Measurements from ENCODE around the gene FBXW4.
"Not testable (repeated sequence)": the region's sequence is repeated elsewhere in the genome, so short reads cannot be mapped to it uniquely, and the experiment has no call there.

The FBXW4 gene

DNA sequence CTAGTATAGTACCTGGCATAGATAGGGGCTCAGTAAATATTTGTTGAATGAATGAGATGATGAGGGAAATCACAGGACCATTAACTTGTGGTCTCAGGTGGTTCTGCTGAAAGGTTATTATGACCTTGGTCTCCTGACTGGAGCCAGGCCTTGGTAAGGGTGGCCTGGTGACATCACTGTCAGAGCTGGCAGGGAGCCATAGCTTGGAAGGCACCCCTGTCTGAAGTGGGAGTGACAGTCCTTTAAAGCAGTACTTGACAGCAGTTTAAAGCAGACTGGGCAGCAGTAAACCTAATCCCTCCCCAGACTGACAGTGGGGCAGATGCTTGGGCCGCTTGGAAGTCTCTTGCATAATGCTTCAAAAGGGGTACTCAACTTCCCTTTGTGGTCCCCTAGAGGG lies 93.4 kb downstream of the FBXW4 start:
- Histone ChIP-seq H3K23ac (ENCODE audit: low read depth, low read length, poor library complexity) (no peak overlapping the region), H4K91ac (ENCODE audit: low read depth, low read length, poor library complexity) (no peak overlapping the region), H2BK5ac (ENCODE audit: low read length) (no peak overlapping the region), H3K4ac (ENCODE audit: low read length) (no peak overlapping the region), H3K4me1 (ENCODE audit: control insufficient read depth in 2 of 2, insufficient read depth in 1 of 2, low read depth in 1 of 2, low read length in 2 of 2) (peaks cover 0 to 9% of the 10 kb centered on the region in 2 donors), H3K36me3 (replicated peaks in 1 of 2; ENCODE audit: control insufficient read depth in 2 of 2, insufficient read depth in 2 of 2, low read length in 2 of 2) (peaks cover 4 to 6% of the 10 kb centered on the region in 2 donors), H3K4me3 (ENCODE audit: low read length in 2 of 2) (no peak overlapping the region), H3K27me3 (ENCODE audit: control insufficient read depth in 3 of 3, insufficient read depth in 3 of 3, low read depth in 1 of 3, low read length in 3 of 3) (no peaks in the 10 kb centered on the region), H3K9me3 (replicated peaks in 1 of 2; ENCODE audit: control insufficient read depth in 2 of 2, insufficient read depth in 1 of 2, low read depth in 1 of 2, low read length in 2 of 2) (no peaks in the 10 kb centered on the region), H2AK5ac (ENCODE audit: low read depth, low read length) (peak overlapping the region; percentile 24), H2BK15ac (ENCODE audit: low read length) (no peak overlapping the region), H3K18ac (ENCODE audit: low read length) (no peak overlapping the region), H4K8ac (ENCODE audit: low read depth, low read length) (no peak overlapping the region), H2BK120ac (ENCODE audit: low read depth, low read length) (no peak overlapping the region), H2AFZ (ENCODE audit: low read length) (no peak overlapping the region), H2BK12ac (ENCODE audit: low read length) (no peak overlapping the region), H3K4me2 (ENCODE audit: insufficient read depth, low read length, poor library complexity, severe bottlenecking) (no peak overlapping the region), H3K9ac (ENCODE audit: low read depth, low read length, poor library complexity) (no peak overlapping the region), H3K14ac (ENCODE audit: low read length) (no peak overlapping the region), H3K79me1 (ENCODE audit: low read depth, low read length) (no peaks in the 10 kb centered on the region), H3K27ac (replicated peaks; ENCODE audit: low read length) (no peak overlapping the region)
- DNase-seq (ENCODE audit: low spot score) = no peak
- WGBS, 2 donors (ENCODE audit: extremely low coverage in 2 of 2, insufficient read length in 2 of 2, insufficient replicate concordance in 1 of 2) = no CpG with 5 or more reads among the region's 1 CpG

GRCh38 chr10:101597091-101597900 lies 97.7 kb downstream of the FBXW4 start:
- peak; percentile 37 for DNase-seq (ENCODE audit: low spot score)
- no CpG with 5 or more reads among the region's 14 CpGs for WGBS, 2 donors (ENCODE audit: extremely low coverage in 2 of 2, insufficient read length in 2 of 2, insufficient replicate concordance in 1 of 2)
- no peak overlapping the region for H3K27ac ChIP-seq (replicated peaks; ENCODE audit: low read length)
- H3K23ac ChIP-seq (ENCODE audit: low read depth, low read length, poor library complexity) = no peak overlapping the region
- no peak overlapping the region for H2AFZ ChIP-seq (ENCODE audit: low read length)
- H2BK12ac ChIP-seq (ENCODE audit: low read length) = no peak overlapping the region
- H3K9ac ChIP-seq (ENCODE audit: low read depth, low read length, poor library complexity) = no peak overlapping the region
- no peaks in the 10 kb centered on the region for H3K9me3 ChIP-seq (replicated peaks in 1 of 2; ENCODE audit: control insufficient read depth in 2 of 2, insufficient read depth in 1 of 2, low read depth in 1 of 2, low read length in 2 of 2)
- H3K4ac ChIP-seq (ENCODE audit: low read length) = no peak overlapping the region
- no peak overlapping the region for H3K4me3 ChIP-seq (ENCODE audit: low read length in 2 of 2)
- no peak overlapping the region for H3K18ac ChIP-seq (ENCODE audit: low read length)
- no peak overlapping the region for H2AK5ac ChIP-seq (ENCODE audit: low read depth, low read length)
- H3K79me1 ChIP-seq (ENCODE audit: low read depth, low read length) = no peaks in the 10 kb centered on the region
- no peaks in the 10 kb centered on the region for H3K27me3 ChIP-seq (ENCODE audit: control insufficient read depth in 3 of 3, insufficient read depth in 3 of 3, low read depth in 1 of 3, low read length in 3 of 3)
- H2BK5ac ChIP-seq (ENCODE audit: low read length) = no peak overlapping the region
- H4K91ac ChIP-seq (ENCODE audit: low read depth, low read length, poor library complexity) = no peak overlapping the region
- H4K8ac ChIP-seq (ENCODE audit: low read depth, low read length) = no peak overlapping the region
- H3K36me3 ChIP-seq (replicated peaks in 1 of 2; ENCODE audit: control insufficient read depth in 2 of 2, insufficient read depth in 2 of 2, low read length in 2 of 2) = peaks cover 2 to 6% of the 10 kb centered on the region in 2 donors
- H3K4me2 ChIP-seq (ENCODE audit: insufficient read depth, low read length, poor library complexity, severe bottlenecking) = no peak overlapping the region
- H2BK120ac ChIP-seq (ENCODE audit: low read depth, low read length) = no peak overlapping the region
- no peak overlapping the region for H2BK15ac ChIP-seq (ENCODE audit: low read length)
- no peak overlapping the region for H3K14ac ChIP-seq (ENCODE audit: low read length)
- peaks cover 0 to 7% of the 10 kb centered on the region in 2 donors for H3K4me1 ChIP-seq (ENCODE audit: control insufficient read depth in 2 of 2, insufficient read depth in 1 of 2, low read depth in 1 of 2, low read length in 2 of 2)

DNA sequence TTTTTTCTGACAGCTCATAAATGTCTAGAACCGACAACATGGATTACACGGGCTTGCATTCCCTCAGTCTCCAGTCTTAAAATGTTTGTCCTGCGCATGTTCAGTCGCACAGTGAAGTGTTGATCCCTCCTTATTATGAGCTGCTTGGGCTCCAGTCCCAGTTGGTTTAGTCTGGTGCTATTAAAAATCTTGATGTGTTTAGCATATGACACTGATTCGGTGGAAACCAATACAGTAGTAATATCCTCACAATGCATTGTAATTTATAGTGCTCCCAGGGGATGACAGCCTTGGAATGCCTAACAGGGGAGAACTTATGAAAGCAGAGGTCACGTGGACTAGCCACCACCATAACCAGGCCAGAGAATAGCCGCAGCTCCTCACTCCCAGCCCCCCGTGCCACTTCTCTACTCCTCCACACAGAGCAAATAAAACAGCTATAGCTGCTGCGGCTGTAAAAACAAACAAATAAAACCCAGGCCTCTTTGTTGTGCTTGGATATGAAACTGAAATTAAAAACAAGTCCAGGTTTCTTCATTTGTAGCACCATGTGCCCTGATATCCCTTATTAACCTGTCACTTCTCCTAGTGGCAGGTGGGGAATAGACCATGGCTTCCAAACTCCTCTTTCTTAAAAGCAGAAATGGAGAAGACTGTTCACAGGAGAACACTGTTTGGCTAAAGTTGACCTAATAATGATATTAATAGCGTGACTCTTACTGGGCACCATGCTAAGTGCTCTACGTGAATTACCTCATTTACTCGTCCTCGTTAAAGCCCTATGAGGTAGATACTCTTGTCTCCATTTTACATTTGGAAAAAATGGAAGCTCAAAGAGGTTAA lies 99.2 kb downstream of the FBXW4 start:
- no peak overlapping the region for H3K23ac ChIP-seq (ENCODE audit: low read depth, low read length, poor library complexity)
- WGBS, 2 donors (ENCODE audit: extremely low coverage in 2 of 2, insufficient read length in 2 of 2, insufficient replicate concordance in 1 of 2) = no CpG with 5 or more reads among the region's 13 CpGs
- no peak overlapping the region for H3K18ac ChIP-seq (ENCODE audit: low read length)
- no peak overlapping the region for H2BK12ac ChIP-seq (ENCODE audit: low read length)
- H3K9me3 ChIP-seq (replicated peaks in 1 of 2; ENCODE audit: control insufficient read depth in 2 of 2, insufficient read depth in 1 of 2, low read depth in 1 of 2, low read length in 2 of 2) = no peaks in the 10 kb centered on the region
- H2AK5ac ChIP-seq (ENCODE audit: low read depth, low read length) = no peak overlapping the region
- no peak overlapping the region for H4K8ac ChIP-seq (ENCODE audit: low read depth, low read length)
- no peak overlapping the region for H3K27ac ChIP-seq (replicated peaks; ENCODE audit: low read length)
- no peaks in the 10 kb centered on the region for H3K27me3 ChIP-seq (ENCODE audit: control insufficient read depth in 3 of 3, insufficient read depth in 3 of 3, low read depth in 1 of 3, low read length in 3 of 3)
- H3K4ac ChIP-seq (ENCODE audit: low read length) = no peak overlapping the region
- no peak overlapping the region for H2BK15ac ChIP-seq (ENCODE audit: low read length)
- no peak overlapping the region for H3K9ac ChIP-seq (ENCODE audit: low read depth, low read length, poor library complexity)
- DNase-seq (ENCODE audit: low spot score) = no peak
- H2BK120ac ChIP-seq (ENCODE audit: low read depth, low read length) = no peak overlapping the region
- no peak overlapping the region for H4K91ac ChIP-seq (ENCODE audit: low read depth, low read length, poor library complexity)
- peaks cover 2 to 3% of the 10 kb centered on the region in 2 donors for H3K36me3 ChIP-seq (replicated peaks in 1 of 2; ENCODE audit: control insufficient read depth in 2 of 2, insufficient read depth in 2 of 2, low read length in 2 of 2)
- H3K4me2 ChIP-seq (ENCODE audit: insufficient read depth, low read length, poor library complexity, severe bottlenecking) = no peak overlapping the region
- H3K4me1 ChIP-seq (ENCODE audit: control insufficient read depth in 2 of 2, insufficient read depth in 1 of 2, low read depth in 1 of 2, low read length in 2 of 2) = peaks cover 0 to 7% of the 10 kb centered on the region in 2 donors
- no peaks in the 10 kb centered on the region for H3K79me1 ChIP-seq (ENCODE audit: low read depth, low read length)
- H2BK5ac ChIP-seq (ENCODE audit: low read length) = no peak overlapping the region
- no peak overlapping the region for H3K14ac ChIP-seq (ENCODE audit: low read length)
- no peak overlapping the region for H3K4me3 ChIP-seq (ENCODE audit: low read length in 2 of 2)
- H2AFZ ChIP-seq (ENCODE audit: low read length) = no peak overlapping the region

GRCh38 chr10:101593331-101593730 lies 101.6 kb downstream of the FBXW4 start:
- not testable (repeated sequence) for H3K4ac ChIP-seq (ENCODE audit: low read length); H3K4me2 ChIP-seq (ENCODE audit: insufficient read depth, low read length, poor library complexity, severe bottlenecking); H3K18ac ChIP-seq (ENCODE audit: low read length); H3K9me3 ChIP-seq (replicated peaks in 1 of 2; ENCODE audit: control insufficient read depth in 2 of 2, insufficient read depth in 1 of 2, low read depth in 1 of 2, low read length in 2 of 2); H3K4me1 ChIP-seq (ENCODE audit: control insufficient read depth in 2 of 2, insufficient read depth in 1 of 2, low read depth in 1 of 2, low read length in 2 of 2); H3K23ac ChIP-seq (ENCODE audit: low read depth, low read length, poor library complexity); H2AFZ ChIP-seq (ENCODE audit: low read length); H3K27me3 ChIP-seq (ENCODE audit: control insufficient read depth in 3 of 3, insufficient read depth in 3 of 3, low read depth in 1 of 3, low read length in 3 of 3); H2BK15ac ChIP-seq (ENCODE audit: low read length); H2BK5ac ChIP-seq (ENCODE audit: low read length); H4K8ac ChIP-seq (ENCODE audit: low read depth, low read length); H3K27ac ChIP-seq (replicated peaks; ENCODE audit: low read length); H3K79me1 ChIP-seq (ENCODE audit: low read depth, low read length); H3K14ac ChIP-seq (ENCODE audit: low read length); H3K4me3 ChIP-seq (ENCODE audit: low read length in 2 of 2); H3K9ac ChIP-seq (ENCODE audit: low read depth, low read length, poor library complexity); H2BK12ac ChIP-seq (ENCODE audit: low read length); DNase-seq (ENCODE audit: low spot score); H2BK120ac ChIP-seq (ENCODE audit: low read depth, low read length); H4K91ac ChIP-seq (ENCODE audit: low read depth, low read length, poor library complexity); H2AK5ac ChIP-seq (ENCODE audit: low read depth, low read length); H3K36me3 ChIP-seq (replicated peaks in 1 of 2; ENCODE audit: control insufficient read depth in 2 of 2, insufficient read depth in 2 of 2, low read length in 2 of 2)
- no CpG with 5 or more reads among the region's 2 CpGs for WGBS, 2 donors (ENCODE audit: extremely low coverage in 2 of 2, insufficient read length in 2 of 2, insufficient replicate concordance in 1 of 2)

Measured in neuronal stem cell (in vitro differentiated cells).